G401 (cell line): ENCODE measurements around the gene GNPAT. TPM values are rescaled to one million over a fixed set of nuclear protein-coding genes. Genes with fewer than 3 reads are reported as not detected.

Source experiments
- DNase-seq: peaks from one replicate; pipeline ENCODE4 v3.0.0-alpha.2; 2015; ENCODE audit warnings: low spot score
- in situ Hi-C: cut with HindIII; loops from 2 replicates; pipeline ENCODE4 v1.10.0; 2016; ENCODE audit warnings: low sequenced_read_pairs, mixed read lengths
- total RNA-seq: library from RNA; depleted of rRNA; stranded (reverse); fragments of >200 nt; shearing (Covaris generic); gene quantifications from 2 replicates; pipeline ENCODE4 v1.2.3, GENCODE V29; 2014; rRNA removed

Gene GNPAT
- total RNA-seq, 1 experiment from 2014 or later = 77.1 TPM

DNA sequence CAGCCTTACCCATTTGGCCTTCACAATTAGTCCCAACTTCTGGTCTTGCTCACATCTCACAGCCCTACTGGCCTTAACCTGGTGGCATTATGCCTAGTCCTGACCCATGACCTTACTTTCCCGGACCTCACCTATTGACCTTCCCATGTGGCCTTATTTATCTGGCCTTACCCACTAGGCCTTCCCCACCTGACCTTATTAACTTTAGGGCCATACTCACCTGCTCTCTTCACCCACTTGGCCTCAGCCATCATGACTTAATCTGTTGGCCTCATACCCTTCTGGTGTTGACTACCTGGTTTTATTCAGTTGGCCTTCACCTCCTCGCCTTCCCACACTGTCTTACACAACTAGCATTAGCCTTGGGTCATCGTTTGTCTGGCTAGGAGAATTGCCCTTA lies 61.0 kb downstream of the GNPAT start:
- in situ Hi-C loops = no loop called here
- DNase-seq = no peak

DNA sequence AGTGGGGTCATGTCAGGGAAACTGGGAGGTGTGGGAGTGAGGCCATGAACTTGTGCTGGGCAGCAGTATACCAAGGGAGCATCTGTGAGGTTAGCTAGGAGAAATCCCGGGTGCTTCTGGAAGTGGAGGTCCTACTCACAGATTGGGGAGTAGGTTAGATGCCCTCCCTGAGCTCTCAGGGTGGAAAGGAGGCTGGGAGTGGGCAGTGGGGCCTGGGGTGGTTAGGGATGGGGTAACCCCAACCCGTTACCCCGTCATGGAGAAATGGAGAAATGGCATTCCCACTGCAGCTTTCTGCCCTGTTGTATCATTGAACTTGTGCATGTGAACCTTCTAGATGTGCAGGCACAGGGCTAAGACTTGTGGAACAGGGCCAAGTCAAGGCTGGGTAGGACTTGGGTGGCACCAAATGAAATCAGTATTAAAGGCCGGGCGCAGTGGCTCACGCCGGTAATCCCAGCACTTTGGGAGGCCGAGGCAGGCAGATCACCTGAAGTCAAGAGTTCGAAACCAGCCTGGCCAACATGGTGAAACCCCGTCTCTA lies 69.5 kb downstream of the GNPAT start:
- in situ Hi-C loops = no loop called here
- DNase-seq = no peak

DNA sequence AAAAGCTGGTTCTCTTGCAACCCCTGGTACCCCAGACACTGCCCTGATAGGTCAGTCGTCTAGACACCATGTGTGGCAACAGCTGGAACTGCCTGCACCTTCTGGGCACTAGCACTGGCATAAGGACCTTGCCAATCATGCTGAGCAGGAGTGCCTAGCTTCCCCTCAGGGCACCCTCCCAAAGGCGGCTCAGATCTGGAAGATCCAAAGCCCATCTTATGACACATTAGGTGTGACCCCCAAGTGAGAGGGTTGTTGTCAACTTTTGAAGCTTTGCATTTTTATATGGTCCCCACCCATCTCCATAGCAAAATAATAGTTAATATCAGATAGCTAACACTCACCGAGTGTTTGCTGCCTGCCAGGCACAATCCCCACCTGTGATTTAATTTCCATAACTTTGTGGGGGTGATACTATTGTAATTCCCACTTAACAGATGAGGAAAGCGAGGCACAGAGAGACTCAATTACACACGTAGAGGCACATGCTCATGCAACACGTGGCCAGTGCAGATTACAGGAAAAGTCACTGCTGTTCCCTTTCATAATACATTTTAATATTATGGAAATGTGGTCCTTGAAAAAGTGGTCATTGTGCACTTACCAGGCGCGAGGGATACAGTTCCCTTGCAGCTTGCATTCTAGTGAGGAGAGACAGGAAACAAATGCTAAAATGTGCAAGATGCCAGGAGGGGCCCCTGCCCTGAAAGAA lies 70.9 kb downstream of the GNPAT start:
- in situ Hi-C loops = no loop called here
- DNase-seq = no peak

DNA sequence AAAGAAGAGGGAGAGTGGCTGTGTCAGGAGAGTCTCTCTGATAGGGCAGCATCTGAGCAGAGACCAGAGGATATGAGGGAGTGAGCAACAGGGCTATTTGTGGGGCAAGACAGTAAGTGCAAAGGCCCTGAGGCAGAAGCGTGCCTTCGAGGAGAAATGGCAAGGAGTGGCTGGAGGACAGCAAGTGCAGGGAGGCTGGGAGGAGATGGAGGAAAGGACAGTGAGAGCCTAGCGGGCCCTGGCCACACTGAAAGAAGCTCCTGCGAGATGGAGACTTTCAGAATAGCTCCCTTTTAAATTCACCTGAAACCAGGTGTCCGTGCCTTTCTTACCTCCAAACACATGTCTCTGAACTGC lies 71.4 kb downstream of the GNPAT start:
- in situ Hi-C loops = no loop called here
- DNase-seq = no peak

DNA sequence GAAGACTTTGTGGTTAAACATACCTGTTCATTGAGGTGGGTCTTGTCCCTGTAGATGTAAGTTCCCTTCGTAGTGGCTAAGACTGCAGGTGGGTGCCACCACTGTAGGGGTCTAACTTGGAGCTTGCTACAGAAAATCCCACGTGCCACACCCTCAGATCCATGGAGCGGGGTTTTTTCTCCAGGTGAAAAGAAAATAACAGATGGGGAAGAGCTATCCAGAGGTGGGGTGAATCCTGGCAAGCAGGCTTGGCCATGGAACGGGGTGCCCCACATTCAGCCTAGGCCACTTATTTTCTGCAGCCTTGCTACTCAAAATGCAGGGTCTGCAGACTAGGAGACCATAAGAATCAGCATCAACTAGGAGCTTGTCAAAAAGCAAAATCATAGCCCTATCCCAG lies 72.6 kb downstream of the GNPAT start:
- no peak for DNase-seq
- in situ Hi-C loops = no loop called here

DNA sequence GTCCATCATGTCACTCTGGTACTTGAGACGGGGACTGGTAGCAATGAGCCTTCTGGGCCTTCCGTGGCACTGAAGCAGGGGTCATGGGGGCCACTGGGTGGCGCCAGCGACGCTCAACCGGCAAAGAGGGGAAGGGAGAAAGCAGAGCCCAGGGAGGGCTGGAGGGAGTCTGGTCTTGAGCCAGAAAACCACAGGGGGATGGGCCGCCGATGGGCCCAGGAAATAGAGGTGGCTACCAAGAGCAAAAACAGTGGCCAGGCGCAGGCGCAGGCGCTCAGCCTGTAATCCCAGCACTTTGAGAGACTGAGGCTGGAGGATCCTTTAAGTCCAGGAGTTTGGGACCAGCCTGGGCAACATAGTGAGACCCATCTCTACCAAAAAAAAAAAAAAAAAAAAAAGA lies 74.9 kb downstream of the GNPAT start:
- DNase-seq = no peak
- in situ Hi-C loops = no loop called here

DNA sequence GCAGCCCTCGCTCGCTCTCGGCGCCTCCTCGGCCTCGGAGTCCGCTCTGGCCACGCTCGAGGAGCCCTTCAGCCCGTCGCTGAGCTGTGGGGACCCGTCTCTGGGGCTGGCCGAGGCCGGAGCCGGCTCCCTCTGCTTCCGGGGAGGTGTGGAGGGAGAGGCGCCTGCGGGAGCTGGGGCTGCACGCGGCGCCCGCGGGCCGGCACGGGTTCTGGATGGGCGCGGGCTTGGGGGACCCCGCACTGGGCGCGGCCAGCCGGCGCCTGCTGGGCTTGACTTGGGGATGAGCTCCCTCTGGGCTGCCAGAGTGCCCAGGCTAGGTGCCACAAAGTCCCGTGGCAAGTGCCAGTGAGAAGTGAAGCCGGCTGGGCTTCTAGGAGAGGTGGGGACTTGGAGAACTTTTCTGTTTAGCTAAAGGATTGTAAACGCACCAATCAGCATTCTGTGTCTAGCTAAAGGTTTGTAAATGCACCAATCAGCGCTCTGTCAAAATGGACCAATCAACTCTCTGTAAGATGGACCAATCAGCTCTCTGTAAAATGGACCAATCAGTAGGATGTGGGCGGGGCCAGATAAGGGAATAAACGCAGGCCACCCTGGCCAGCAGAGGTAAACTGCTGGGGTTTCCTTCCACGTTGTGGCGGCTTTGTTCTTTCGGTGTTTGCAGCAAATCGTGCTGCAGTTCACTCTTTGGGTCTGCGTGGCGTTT lies 76.4 kb downstream of the GNPAT start:
- DNase-seq = no peak
- in situ Hi-C loops = no loop called here

DNA sequence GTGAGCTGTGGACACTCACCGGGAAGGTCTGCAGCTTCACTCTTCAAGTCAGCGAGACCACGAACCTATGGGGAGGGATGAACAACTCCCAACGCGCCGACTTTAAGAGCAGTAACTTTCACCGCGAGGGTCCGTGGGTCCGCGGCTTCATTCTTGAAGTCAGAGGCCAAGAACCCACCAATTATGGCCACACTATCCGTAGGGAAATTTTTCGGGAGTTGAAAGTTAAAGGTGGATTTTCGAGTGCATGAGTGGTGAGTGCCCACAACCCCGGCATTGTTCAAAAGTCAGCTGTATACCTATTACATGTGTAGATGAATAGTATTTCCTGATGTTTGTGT lies 77.0 kb downstream of the GNPAT start:
- in situ Hi-C loops = no loop called here
- DNase-seq = no peak

DNA sequence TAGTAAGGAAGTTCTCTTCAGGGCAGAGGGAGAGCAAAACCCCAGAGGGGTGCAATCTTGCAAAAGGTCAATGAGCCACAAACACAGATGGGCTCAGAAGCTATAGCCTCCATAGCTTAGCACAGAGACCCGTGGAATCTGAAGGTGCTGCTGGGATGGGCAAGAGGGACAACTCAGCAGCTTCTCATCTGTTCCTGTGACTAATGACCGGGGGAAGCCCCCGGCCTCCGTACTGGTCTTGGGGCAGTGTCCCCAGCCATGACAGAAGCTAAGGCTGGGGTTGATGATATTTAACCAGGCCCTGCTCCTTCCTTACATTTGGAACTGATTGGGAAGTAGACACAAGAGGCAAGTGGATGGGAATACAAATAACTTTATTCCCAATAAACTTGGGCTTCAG lies 77.6 kb downstream of the GNPAT start:
- in situ Hi-C loops = no loop called here
- DNase-seq = no peak

DNA sequence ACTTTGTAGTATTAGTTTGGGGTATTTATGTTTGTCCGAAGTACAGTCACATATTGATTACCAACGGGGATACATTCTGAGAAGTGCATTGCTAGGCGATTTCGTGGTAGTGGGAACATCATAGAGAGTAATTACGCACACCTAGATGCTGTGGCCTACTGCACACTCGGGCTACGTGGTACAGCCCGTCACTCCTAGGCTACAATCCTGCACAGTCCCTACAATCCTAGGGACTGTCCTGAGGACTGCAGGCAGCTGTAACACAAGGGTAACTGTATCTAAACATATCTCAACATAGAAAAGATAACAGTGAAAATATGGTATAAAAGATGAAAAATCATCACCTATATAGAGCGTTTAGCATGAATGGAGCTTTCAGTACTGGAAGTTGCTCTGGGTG lies 78.1 kb downstream of the GNPAT start:
- no peak for DNase-seq
- in situ Hi-C loops = no loop called here

DNA sequence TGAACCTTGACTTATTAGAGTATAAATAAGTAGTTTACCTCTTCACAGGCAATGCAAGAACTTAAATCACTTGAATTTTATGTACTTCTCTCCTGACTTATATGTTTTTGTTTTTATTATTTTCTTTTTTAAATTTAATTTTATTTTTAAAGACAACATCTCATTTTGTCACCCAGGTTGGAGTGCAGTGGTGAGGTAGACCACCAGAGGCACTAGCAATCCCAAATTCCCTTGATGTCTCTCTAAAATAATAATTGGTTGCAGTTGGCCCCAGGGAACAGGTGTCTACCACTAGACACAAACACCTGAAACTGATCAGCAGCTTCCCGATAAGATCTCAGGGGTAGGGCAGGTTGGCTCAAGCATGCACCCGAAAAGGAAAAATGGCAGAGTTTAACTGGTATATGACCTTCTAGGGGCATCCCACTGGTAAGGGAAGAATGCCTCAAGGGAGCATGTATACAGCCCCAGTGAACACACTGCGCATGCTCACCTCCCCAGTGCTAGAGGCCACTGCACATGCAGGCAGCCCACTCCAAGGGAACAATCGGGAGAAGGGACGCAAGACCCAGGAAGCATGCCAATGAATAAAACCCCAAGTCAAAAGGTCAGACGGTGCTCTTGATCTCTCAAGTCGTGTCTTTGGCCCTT lies 82.0 kb downstream of the GNPAT start:
- in situ Hi-C loops = no loop called here
- DNase-seq = no peak

DNA sequence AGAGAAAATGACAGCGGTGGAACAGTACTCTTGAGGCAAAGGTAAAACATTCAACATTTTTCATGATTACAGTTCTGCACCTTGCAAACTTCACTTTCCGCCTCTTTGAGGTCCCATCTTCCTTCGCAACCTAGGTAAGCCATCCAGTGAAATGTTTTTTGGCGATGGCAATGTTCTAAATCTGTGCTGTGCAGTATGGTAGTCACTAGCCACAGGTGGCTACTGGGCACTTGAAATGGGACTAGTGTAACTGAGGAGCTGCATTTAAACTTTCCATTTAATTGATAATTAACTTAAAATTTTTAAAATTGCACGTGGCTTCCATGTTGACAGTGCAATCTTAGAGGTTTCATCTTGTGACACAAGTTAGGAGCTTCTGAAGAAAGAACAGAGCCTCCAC lies 83.6 kb downstream of the GNPAT start:
- in situ Hi-C loops = no loop called here
- no peak for DNase-seq

DNA sequence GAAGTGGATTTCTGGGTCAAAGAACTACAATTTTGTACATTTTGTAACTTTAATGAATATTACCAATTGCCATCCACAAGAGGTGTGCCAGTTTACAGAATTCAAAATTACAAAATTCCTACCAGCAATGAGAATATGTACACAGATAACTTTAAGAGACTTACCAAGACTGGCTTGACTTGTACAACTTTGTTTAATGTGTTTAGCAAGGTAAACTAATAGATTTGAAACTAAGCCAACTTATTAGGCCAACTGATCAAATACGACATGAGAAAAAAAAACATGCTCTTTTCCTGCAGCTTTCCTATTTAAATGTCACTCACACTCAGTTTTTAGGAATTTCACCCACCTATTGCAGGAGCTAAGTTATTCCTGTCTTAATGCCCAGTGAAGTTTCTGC lies 85.2 kb downstream of the GNPAT start:
- in situ Hi-C loops = no loop called here
- no peak for DNase-seq

Other genes with a start within 250 kb of the GNPAT start
- gene FAM89A, start 201.0 kb upstream of the GNPAT start, total RNA-seq = 0.74 and 3.1 TPM in 2 replicates
- not detected in 2 replicates for gene TRIM67, start 79.2 kb upstream of the GNPAT start, total RNA-seq
- gene EXOC8, start 96.6 kb downstream of the GNPAT start, total RNA-seq = 8.6 and 10.9 TPM in 2 replicates
- gene SPRTN, start 97.1 kb downstream of the GNPAT start, total RNA-seq = 6.9 and 12.0 TPM in 2 replicates
- gene EGLN1, start 181.1 kb downstream of the GNPAT start, total RNA-seq = 20.6 and 21.6 TPM in 2 replicates